ENCODE measurements around the gene P2RX3.
A peak's percentile ranks its signal among the peaks of the same experiment; 100 is the strongest.
"Not testable (repeated sequence)": the region's sequence is repeated elsewhere in the genome, so short reads cannot be mapped to it uniquely, and the experiment has no call there.

Gene P2RX3

DNA sequence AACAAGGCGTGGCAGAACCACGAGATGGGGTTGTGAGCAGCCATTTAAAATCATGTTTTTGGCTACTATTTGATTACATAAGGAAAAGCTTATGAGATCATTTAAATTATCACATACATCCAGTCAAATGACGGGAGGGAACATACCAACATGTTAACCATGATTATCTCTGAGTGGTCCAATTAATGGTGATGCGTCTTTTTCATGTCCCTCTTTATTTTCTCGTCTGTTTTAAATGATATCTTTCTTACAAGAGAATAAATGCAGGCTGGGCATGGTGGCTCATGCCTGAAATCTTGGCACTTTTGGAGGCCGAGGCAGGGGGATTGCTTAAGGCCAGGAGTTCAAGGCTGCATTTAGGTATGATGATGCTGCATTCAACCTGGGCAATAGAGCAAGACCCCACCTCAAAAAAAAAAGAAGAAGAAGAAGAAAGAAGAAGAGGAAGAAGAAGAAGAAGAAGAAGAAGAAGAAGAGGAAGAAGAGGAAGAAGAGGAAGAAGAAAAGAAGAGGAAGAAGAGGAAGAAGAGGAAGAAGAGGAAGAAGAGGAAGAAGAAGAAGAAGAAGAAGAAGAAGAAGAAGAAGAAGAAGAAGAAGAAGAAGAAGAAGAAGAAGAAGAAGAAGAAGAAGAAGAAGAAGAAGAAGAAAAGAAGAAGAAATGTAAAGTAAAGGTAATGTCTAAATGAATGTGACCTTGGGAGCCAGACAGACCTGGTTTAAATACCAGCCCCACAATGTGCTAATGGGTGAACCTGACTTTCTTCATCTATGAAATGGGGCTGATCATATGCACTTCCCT, 65.0 kb downstream of the P2RX3 start:
- DNase-seq: not testable (repeated sequence)

DNA sequence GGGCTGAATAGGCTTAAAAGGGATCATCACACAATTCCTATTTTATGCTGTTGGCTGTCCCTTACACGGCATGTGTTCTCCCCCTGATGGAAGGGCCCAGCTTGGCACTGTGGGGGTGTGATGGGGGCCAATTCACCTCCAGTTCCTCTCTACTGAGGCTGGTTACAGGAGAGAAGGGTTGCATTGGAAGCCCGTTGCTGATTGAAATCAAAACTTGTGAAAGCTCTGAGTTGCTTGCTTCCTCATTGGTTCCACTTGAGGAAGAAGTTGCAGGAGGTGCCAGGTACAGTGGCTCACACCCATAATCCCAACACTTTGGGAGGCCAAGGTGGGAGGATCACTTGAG, 65.6 kb downstream of the P2RX3 start:
- DNase-seq: no peak

DNA sequence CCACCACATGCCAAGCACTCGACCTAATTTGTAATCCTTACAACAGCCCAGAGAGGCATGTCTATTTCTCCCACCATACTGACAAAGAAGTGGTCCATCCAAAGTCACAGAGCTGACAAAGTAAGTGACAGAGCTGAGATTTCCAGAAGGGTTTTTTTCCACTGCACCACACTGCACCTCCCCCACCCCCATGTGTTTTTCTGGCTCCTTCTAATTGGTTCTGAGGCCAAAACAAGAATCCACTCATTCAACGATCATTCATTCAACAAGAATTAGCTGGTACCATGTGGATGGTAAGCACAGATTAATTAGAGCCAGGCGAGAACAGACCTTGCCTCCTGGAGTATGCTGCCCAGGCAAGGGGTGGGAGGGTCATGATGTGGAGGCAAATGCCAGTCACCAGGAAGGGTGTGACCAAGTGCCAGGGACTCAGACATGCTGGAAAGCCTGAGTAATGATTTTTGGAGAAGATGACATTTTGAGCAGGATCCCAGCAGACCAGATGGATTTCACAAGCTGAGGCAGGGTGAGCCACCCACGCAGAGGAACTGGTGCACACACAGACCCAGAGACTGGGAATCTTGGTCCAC, 67.2 kb downstream of the P2RX3 start:
- no peak for DNase-seq

DNA sequence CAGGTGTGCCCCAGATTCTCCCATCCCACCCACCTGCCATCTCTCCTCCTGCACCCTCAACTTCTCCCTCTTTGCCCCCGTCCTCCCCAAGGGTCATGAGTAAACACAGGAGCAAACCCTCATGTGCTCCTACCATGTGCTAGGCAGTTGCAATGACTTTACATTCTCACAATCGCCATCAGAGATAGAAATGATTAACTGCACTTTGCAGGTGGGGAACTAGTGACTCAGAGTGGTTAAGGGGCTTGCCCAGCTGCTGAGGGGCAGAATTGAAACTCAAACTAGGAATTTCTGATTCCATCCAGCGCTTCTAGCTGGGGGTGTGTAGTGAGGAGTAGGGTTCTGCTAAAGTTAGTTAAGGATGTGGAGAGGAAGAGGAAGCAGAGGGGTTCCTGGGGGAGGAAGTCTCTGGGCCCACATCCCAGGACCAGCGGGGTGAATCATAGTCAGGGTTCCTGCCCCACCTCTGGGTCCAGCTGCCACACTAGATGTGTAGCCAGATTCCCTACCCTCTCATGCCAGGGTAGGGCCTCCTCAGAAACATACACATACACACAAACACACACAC, 68.3 kb downstream of the P2RX3 start:
- no peak for DNase-seq

DNA sequence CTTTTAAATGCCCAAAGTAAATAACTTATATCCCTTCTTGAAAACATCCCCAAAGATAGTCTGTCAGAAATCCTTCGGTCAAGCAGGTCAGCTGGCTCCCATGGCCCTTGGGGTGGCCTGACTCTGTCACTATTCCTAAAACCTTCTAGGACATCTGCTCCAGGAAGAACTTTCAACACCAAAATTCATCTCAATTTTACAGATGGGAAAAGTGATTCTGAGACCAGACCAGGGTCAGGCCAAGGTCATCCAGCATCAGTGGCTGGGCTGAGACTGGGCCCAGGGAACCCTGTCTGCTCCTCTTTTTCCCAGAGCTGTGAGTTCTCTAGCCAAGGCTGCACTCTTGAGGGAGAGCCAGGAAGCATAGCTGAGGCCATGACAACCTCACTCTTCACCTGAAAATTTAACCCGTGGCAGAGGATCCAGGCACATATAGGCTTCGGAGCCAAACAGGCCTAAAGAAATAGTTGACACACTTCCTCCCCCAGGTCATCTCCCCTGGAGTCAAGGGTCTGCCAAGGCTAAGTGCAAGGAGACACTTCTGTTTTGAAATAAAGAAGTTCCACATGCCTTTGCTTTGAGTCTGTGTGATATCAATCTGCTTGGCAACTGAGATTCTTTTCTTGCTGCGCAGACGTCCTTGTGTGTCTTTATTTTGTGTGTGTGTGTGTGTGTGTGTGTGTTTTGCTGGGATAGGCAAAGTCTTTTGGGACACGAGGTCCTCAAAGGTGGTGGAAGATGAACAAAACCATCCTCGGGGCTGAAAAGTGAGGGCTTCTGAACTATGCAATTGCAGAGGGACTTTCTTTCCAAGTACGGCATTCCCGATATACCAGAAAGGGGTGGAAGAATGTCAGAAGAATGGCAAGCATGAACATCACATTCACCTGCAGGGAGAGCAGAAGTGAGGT, 69.1 kb downstream of the P2RX3 start:
- DNase-seq: no peak

DNA sequence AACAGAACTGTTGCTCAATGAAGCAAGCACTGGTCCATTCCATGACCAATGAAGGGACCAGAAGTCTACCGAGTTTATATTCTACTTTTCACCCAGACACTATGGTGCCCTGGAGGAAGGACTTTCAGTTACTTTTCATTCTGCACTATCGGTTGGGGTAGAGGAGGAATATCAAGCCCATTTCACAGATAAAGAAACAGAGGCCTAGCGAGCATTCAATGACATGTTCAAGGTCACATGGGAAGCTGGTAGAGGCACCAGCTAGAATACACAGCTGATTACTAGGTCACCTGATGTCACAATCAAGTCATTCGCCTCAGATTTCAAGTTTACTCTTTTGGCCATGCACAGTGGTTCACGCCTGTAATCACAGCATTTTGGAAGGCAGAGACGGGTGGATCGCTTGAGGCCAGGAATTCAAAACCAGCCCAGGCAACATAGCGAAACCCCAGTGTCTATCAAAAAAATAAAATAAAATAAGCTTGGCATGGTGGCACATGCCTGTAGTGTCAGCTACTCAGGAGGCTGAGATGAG, 69.9 kb downstream of the P2RX3 start:
- DNase-seq: no peak

DNA sequence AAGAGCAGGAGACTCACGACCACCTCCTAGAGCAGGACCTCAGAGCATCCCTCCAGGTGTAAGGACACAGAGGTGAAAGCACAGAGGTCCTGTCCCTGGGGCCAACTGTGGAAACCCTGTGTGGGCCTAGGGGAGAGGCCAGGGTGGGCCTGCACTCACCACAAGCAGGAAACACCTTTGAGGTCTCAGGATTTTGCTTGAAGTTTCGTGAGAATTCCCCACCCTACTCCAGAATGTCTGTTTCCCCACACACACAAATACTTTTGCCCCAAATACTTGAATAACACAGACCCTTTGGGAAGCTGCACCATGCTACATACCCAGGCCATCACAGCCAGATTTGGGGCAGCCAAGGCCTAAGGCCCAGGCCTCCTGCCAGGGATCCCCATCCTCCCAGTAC, 70.6 kb downstream of the P2RX3 start:
- no peak for DNase-seq

DNA sequence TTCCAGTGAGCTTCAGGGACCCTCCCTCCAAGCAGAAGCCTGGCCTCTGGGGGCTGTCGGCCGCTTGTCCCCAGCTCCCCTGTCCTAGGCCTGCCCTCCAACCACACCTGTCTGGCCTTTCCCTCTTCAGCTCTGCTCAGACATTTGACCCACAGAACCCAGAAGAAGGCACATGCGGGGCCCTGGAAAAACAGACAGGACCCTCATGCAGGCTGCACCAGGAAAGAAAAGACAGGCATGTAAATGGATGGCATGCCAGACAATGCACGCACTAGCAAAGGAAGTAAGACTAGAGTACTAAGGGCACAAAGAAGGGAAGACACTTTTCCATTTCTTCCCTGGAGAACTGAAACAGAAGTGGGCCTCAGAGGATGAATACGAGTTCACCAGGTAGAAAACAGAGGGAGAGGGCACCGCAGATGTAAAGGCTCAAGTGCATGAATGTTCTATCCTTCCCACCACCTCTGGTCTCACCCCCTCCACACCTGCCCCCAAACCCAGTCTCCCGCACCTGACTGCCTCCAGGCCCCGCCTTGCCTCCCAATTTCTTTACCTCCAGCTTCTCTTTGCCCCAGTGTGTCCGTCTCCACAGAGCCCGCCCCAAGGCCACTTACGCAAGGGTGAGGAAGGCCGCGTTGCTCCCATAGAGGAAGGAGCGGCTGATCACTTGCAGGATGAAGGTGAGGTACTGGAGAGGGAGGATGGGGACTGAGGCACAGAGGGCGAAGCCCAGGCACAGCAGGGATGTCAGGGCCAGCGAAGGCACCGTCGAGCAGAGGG, 71.4 kb downstream of the P2RX3 start:
- no peak for DNase-seq

DNA sequence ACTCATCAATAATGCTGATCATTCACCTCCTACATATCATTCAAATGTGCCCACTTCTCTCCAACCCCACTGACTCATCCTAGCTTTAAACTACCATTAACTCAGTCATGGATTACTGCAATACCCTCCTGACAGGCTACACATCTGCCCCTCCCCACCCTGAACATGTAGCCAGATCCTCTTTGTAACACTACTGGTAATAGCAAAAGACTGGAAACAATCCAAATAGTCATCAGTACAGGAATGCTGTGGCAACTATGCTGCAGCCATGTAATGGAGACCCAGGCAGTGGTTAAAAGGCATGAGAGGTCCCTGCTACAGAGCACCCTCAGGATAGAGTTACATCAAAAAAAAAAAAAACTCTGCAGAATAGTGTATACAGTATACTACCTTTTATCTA, 72.1 kb downstream of the P2RX3 start:
- DNase-seq: peak; percentile 77

DNA sequence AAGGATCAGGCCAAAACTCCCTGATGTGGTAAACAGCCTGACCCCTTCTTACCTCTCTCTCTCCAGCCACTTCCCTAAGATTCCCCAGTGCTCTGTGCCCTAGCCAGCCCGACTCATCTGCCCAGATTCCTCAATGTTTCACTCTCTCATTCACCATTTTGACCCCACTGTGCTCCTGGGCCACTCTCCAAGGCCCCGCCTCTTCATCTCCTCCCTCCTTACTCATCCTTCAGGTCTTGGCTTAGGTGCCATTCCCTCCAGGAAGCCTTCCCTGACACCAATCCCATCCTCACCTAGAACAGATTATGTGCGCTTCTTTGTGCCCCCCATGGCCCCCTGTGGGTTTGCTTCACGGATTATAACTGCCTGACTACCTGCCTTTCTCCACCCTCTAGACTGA, 75.5 kb downstream of the P2RX3 start:
- DNase-seq: no peak

DNA sequence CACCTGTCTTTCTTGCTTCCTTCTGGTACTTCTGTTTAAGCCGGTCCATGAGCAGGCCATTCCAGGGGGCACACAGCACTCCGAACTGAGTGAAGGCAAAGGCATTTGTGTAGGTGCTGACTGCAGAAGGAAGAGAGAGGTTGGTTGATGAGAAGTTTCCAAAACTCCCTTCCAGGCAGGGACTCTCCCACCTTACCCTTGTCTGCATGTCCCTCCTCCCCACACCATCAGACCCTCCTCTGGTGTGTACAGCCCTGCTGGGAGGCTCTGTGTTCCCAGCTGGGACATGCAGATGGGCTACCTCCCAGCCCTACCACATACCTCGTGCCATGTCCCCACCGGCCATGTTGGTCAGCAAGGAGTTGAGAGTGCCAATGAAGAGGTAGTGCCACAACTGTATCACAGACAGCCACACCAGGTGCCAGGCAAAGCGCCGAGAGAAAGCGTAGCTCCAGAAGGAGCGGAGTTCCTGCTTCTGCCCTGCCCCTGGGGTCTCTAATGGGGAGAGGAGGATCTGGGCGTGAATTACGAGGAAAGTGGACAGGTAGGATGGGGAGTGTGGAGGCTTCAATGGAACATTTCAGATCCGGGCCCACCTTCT, 76.6 kb downstream of the P2RX3 start:
- no peak for DNase-seq

DNA sequence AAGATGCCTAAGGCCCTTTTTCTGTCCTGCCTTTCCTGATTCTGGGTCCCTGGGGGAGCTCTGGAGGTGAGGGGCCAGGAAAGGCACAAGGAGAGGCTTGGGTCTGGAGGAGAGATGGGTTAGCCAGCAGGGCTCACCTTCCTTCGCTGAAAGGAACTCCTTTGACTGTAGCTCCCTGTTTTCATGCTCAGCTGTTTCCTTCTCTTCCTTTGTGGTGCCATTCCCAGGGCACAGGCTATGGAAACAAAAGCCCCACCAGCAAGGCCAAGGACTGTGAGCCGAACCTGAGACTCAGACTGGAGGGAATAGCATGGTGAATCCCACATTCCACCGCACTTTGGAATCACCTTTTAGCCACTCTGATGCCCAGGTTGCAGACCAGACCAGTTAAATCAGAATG, 78.3 kb downstream of the P2RX3 start:
- no peak for DNase-seq

DNA sequence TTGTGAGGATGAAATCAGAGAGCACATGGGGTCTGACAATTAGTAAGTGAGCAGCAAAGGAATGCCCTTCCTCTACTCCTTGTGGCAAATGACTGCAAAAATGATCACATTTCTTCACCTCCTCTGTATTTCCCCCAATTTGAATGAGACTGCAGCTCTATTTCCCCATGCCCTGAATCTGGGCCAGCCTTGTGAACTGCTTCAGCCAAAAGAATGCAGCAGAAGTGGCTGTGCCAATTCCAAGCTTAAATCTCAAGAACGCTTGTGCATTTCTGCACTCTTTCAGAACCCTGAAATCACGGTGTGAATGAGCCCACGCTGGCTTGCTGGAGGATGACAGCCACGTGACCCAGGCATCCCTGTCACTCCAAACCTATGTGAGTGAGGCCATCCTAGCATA, 78.9 kb downstream of the P2RX3 start:
- no peak for DNase-seq

DNA sequence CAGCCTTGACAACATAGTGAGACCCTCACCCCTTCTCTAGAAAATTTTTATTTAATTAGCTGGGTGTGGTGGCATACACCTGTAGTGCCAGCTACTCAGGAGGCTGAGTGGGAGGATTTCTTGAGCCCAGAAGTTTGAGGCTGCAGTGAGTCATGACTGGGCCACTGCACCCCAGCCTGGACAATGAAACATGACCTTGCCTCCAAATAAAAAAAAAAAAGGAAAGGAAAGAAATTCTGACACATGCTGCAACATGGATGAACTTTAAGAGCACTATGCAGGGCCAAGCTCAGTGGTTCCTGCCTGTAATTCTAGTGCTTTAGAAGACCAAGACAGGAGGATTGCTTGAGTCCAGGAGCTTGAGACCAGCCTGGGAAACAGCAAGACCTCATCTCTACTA, 80.0 kb downstream of the P2RX3 start:
- DNase-seq: no peak

DNA sequence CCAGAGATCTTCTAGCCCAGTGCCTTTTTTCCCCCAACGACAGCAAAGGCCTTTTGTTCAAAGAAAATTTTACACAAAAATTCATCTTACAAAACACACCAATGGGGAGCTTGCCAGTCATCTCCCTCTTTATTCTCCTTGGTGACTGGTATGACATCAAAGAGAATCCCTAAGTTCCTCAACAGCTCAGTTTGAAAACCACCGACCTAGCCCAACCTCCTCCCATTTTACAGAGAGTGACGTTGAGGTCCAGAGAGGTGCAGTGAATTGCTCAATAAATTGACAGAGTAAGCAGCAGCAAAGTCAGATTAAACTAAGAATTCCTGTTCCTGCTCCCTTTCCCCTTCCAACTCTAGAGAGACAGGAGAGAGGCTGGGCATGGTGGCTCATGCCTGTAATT, 81.0 kb downstream of the P2RX3 start:
- DNase-seq: no peak

DNA sequence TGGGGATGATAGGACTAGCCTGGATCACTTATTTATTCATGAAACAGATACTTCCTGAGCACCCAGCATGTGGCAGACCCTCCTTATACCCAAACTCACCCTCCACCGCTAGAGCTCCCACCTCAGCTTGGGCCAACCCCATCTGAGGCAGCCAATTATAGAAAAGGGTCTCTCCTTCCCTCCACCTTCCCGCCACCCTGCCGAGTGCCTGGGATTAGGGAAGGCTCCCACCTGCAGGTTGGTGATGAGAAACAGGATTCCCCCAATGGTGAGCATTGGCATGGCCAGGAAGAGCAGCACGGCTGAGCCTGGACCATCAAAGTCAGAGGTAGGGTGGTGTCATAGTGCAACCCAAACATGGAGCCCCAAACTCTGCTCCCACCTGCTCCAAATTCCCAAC, 82.9 kb downstream of the P2RX3 start:
- no peak for DNase-seq

DNA sequence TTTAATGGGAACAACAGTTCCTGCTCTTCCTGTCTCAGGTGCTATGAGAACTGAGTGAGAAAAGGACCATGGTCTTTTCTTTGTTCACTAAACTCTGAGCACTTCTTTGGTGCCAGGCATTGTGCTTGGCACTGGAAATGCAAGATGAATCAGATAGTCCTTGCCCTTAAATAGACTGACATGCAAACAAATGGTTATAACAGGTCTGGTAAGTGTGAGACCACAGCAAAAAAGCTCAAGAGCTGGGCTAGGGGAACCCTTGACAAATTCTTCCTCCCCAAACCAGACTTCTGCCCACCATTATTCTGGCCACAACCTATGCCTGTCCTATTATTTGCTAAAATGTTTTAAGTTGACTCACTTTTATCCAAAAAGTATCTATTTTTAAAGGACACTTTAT, 83.7 kb downstream of the P2RX3 start:
- no peak for DNase-seq
